Left forelimb (tissue), 1 donor: Measurements from ENCODE around the gene DNAJC24.

Experiments
- DNase-seq: peaks from one replicate; pipeline ENCODE4 v3.0.0-alpha.2; 2018; ENCODE audit warnings: low spot score

DNAJC24 gene

DNA sequence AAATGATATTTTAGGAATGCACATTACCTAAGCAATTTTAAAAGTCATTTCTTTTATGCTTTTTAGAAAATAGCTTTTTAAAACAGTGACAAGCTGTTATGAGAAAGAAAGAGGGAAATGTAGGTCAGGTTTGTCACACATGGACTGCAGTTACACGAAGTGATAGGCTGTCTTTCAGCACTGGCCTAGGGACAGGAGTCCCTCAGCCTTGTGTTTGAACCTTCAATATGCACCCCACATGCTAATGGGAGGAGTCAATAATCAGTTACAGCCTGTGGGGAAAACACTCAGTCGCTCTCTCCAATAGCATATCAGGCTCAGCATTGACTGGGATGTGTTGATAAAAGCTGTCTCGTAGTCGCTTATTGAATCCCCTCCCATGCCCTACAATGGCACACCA, 45.8 kb downstream of the DNAJC24 start:
- DNase-seq, result no peak

DNA sequence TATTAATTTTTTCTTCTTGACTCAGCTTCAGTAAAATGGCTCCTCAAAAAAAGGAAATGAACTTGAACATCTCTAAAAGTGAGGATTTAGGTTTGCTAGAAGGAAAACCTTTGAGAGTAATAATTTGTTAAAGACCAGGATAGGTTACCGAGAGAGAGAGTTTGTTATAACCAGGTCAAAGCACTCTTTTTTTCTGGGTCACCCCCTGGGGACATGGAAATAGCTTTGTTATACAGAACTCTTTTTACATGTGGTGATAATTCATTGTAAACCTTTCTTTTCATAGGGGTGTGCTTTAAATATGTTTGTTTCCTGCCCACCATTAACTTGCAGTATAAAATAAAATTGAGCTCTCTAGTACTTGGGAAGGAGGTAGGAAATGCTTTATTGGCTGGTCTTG, 47.7 kb downstream of the DNAJC24 start:
- DNase-seq, result no peak

DNA sequence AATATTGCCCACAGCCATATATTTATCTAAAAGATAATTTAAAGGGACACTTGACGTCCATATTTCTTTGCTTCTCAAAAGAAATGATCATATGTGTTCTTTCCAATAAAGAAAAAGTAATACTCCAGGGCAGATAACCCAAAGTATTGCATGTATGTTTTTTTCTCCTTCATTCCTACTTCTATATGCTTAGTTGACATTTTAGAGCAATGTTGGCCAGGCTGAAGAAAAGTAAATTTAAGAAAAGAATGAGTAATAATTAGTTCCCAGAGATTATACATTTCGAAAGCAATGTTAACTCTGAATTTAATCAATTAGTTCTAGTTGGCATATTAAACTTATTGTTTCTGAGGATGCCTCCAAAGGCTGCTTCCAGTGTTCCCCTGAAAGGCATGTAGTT, 48.2 kb downstream of the DNAJC24 start:
- no peak for DNase-seq

DNA sequence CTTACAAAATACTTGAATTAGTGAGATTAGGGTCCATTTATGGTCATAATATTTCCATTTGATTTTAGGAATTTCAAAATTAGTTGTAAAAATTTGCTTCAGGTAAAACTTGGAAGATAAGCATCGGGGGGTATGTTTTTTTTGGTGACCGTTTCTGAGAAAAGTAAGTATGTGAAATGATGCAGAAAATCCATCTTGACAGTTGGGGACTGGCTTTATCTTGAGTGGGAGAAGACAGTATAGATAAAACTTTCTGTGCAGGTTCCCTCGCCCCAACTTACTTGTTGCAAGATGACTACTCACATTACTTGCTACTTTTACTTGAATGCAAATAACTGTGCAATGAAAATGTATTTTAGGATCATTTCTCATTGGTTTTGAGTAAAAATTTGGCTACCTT, 49.5 kb downstream of the DNAJC24 start:
- DNase-seq, result no peak

DNA sequence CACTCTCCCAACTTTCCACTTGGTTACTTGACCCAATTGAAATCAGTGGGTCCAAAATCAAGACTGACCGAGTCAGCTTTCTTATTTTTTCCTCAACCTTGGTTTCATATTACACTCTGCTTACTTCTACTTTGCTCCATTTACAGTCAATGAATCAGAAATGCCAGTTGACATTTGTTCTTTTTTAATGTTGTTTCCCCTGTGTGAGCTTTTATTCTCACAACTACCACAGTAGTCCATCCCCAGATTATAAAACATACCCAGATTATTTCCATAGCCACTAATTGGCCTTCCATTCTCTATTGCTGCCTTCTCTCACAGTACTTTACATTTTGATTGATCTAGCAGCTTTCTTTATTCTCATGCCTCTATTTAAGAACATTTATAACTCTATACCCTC, 50.0 kb downstream of the DNAJC24 start:
- DNase-seq, result no peak

DNA sequence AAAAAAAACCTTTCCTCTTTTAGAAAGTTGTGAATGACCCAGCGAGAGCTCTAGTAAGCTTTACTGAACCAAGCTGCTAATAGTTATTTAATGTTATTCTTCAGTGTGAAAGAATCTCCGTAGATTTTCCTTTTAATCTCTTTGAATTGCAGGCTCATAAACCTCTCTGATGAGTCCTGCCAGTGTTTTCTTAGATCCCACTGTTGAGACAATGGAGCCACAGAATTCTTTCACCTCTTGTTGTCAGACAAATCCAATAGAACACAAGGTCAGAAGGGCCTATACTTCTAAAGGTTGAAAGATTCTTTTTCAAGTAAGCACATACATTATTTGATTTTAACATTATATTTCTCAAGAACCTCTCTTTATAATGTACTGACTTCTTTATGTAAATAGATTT, 52.2 kb downstream of the DNAJC24 start:
- DNase-seq, result no peak

DNA sequence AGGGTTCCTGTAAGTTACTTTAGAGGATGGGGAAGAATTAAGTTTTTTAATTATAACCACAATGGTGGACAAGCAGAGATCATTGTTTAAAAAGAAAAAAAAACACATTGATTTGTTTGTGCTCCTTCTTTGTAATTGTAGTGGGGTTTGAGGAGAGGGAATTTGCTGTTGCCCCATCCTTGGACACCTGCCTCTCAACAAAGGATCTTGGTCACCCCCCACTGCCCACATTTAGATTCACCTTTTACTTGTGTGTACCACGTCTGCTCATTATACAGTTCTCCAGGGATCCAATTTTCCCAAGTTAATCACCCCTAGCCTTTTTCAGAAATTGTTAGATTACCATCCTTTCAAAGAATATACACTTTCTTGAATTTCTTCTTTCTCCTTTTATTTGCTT, 53.0 kb downstream of the DNAJC24 start:
- no peak for DNase-seq

DNA sequence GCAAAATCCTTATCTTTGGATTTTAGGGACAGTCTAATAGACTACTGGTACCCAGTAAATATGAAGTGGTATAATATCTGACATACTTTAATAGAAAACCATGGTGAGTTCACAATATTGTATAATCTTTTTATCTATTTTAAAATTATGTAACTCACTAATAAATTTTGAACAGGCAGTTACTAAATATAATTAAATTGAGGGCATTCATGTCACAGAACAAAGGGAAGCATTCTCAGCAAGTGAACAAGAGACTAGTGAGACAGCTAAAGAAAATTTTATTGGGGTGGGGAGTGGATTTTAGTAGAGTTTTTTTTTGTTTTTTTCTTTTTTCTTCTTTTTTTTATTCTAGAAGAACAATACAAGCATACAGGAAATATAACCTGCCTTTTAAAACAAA, 55.0 kb downstream of the DNAJC24 start:
- no peak for DNase-seq

DNA sequence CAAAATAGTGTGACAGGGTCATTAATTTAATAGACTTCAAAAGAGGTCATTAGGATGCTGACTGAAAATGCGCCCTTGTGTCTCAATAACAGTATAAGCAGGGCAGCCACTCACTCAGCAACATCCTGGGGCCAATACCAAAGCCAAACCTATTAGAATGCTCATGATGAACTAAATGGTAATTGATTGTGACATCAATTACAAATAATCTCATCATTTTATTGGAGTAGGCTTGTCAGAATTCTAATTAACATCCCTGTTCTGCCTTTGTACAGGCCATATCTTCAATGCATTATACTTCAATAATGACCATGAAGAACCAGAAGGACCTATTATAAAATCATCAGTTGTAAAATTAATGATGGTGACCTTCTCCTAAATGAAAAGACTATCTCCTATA, 64.2 kb downstream of the DNAJC24 start:
- DNase-seq, result no peak

DNA sequence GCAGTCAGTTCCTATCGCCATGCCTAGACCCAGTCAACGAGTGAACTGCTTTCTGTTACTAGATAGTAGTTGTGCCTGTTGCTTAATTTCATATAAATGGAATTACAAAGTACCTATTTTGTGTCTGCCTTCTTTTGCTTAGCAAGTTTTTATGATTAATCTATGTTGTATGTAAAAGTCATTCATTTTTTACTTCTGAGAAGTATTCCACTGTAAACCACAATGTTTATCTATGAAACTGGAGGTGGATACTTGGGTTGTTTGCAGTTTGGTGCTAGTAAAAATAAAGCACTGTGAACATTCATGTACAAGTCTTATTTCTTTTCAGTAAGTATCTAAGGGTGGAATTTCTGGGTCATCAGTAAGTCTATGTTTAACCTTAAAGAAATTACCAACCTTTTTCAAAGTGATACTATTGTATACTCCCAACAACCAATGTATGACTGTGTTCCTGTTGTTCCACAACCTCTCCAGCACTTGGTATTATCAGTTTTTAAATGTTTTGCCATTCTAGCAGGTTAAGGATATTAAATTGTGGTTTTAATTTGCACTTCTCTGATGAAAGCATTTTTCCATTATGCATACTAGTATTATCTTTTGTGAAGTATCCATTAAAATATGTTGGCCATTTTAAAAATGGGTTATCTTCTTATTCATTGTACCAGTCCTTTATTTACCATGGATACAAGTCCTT, 68.2 kb downstream of the DNAJC24 start:
- no peak for DNase-seq

DNA sequence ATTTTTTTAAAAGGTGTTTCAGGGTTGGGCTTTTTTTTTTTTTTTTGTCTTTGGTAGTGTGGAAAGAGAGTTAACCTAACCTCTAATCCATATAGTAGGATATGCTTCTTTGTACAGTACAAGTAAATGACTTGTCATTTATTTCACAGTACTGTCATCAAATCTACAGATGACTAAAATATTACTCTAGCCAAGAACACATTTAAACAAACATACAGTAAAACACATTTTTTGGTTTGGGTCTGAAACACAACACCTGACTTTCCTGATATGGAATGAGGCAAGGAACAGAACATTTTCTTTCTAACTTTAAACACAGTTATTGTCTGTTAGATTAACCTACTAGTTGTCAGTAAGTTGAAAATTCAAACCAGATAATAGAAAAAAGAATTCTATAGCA, 71.6 kb downstream of the DNAJC24 start:
- DNase-seq, result no peak

DNA sequence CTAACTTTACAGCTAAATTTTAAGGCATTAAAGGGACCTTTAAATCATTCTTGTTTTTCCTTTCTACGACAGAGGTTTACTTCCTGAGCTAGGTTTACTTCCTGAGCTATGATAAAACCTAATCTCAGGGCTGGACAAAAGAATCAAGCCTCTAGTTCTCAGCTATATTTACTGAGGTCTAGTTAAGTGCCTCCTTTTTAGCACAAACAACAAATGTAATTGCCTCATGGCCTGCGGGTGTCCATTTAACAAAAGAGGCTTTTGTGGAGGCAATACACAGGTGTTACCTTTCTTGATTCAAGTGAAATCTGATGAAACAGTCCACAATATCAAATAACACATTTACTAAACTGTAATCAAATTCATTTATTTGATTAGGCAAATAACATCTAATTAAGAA, 72.4 kb downstream of the DNAJC24 start:
- DNase-seq, result no peak

DNA sequence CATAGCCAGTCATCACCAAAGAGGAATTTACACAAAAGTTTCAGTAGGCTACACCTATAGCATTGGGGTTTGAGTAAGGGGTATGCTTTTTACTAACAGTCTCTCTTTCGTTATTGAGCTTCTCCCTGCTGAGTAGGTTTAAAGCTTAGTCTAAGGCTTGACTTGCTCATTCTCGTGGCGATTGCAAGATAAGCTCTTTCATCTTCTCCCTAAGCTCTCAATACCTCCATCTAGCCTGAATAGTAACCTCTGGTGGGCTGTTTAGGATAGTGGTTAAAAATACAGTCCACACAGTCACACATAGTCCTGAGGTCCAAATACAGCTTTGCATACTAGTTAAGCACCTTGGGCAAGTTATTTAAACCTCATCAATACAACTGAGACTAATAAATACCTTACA, 74.1 kb downstream of the DNAJC24 start:
- no peak for DNase-seq

DNA sequence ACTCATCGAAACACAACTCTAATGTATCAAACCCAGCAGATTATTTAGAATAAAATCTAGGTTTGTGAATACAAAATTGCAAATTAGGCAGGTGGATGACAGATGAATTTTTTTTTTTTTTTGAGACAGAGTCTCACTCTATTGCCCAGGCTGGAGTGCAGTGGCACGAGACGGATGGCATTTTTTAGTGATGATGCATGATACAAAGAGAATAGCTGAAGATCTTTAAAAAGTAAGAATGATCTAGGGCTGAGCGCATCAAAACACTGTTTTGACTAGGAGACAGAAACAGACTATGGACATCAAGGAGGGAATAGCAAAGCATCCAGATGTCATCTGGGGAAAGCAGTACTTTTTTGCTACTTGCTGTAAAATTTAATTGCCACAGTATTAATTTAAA, 76.0 kb downstream of the DNAJC24 start:
- no peak for DNase-seq

DNA sequence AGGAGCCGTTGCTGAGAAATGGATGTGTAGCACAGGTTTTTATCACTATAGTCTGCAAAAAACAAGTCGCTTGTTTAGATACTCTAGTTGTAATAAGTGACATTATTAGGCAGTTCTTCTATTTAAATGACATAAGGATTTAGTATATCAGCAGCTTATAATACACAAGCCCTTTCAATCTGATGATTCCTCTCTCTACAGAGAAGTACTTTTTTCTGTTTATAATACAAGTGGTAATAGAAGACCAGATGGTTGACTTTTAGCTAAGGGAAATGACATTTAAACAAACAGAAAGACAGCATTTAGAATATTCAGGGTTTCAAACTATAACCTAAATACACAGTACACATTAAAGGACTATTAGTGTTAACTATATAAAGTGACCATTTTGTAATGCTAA, 79.4 kb downstream of the DNAJC24 start:
- no peak for DNase-seq

DNA sequence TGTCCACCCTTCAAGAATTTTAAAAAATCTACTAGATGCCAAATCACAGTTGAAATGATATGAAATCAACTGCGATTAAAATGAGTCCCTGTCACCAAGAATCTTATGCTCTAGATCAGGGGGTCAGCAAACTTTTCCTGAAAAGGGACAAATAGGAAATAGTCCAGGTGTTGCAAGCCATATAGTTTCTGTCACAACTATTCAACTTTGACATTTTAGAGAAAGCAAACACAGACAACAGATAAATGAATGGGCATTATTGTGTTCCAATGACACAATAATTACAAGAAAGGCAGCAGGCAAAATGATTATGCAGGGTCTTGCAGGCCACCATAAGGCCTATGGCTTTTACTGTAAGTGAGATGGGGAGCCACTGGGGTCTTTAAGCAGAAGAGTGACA, 81.2 kb downstream of the DNAJC24 start:
- DNase-seq, result no peak

DNA sequence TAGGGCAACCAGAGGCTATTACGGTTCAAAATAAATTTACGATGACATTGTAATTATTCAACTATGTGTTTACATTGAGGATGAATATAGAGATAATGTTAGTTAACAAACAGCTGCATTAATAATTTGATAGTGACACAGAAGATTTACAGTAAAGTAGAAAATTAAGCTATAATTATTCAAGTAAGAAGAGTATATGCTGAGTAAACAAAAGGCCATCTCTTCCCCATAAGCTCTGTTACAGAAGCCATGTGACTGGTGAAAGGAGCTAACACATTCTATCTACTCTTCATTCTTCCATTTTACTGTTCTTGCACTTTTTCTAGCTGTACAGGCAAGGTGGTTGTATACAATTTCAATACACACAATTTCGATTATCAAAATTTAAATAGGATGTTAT, 85.5 kb downstream of the DNAJC24 start:
- DNase-seq, result no peak

DNA sequence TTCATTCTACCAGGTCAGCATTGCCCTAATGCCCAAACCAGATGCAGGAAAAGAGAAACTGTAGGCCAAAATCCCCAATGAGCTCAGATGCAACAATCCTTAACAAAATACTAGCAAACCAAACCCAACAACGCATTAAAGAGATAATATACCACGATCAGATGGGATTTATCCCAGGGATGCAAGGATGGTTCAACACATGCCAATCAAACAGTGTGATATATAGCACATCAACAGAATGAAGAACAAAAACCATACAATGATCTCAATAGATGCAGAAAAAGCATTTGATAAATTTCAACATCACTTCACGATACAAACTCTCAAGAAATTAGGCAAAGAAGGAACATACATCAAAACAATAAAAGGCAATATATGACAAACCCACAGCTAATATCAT, 94.8 kb downstream of the DNAJC24 start:
- DNase-seq, result no peak

DNA sequence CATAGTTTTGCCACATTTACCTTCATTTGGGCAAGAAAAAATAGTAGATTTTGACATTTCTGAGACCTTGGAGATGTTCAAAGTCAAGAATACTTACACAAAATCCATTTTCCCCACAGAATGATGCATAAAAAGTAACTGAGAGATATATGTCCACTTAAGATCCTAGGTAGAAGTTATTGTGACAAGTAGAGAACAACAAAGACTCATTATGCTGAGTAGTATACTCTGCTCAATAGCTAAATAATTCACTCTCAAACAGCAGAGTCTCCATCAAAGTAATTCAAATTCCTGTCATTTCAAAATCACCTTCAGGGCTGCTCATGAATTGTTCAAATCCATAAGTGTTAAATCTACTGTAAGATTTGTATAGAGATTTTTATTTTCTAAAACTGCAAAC, 104.4 kb downstream of the DNAJC24 start:
- no peak for DNase-seq

DNA sequence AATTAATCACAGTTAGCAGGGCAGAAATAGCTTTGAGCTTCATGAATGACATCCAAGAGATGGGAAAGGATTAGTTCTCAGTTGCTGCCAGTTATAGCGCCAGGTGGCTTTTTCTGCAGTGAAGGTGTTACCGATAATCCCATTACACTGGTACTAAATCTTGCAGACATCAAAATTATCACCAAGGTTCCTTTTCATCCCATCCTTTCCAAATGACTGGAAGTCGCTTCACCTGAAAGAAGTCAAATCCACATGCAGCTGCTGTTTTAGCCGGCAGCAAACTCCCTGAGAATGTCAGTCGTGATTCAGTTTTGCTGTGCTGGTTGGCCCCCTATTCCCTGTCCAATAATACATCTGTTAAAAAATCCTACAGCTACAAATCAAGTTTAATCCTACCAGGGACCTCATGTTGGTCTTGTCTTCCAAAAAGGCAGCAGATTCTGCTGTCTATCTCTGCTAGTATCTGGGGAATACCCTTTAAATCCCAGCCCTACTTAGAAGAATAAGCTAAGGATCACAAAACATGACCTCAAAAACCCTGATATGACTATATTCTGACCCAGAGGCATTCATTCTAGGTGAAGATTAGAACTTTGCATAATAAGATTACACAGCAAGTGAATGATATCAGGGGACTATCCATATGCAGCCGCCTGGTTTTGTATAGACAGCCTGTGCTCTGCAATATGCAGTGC, 108.0 kb downstream of the DNAJC24 start:
- DNase-seq, result no peak

DNA sequence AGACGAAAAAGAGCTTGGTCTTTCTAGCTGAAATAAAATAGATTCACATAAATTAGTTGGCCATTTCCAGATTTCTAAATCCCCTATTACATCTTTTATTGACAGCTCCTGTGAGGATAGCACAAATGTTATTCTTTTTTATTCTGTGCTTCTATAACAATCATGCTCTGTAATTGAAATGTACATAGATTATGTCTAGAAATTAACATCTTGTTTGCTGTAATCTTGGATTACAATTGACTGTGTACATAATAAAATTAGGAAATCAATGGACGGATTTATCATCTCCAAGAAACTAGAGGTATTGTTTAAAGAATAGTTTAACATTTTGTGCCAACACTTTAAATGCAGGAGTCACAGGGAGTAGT, 108.5 kb downstream of the DNAJC24 start:
- DNase-seq, result no peak

DNA sequence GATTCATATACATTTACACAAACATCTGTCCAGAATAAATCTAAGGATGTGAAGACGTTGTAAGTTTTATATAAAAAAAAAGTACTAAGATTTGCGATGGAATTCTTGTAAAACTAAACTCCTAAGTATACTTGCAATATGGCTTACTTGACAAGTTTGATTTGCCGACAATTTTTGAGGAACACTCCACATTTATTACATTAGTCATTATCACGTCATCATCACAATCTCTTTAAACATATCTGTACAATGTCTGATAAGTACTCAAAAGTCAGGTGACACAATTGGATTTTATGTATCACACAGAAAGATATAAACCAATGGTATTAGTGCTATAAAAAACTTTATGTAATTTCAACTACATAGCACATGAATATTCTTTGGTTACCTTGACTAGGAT, 109.4 kb downstream of the DNAJC24 start:
- no peak for DNase-seq

DNA sequence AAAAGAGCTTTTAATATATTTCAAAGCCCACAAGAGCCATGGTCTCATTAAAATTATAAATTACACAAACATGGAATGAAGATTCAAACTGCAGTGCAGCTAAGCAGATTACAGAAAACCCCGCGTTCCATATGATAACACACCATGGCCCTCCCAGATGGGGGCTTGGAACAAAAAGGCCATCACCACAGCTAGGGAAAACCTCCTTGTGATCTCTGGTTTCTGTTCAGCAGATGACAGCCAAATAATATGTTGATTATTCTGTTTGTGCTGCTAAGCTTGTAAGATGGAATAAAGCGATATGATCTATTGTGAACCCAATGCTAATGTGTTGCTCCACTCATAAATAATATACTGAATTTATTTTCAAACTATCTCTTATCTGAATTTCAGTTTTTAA, 111.3 kb downstream of the DNAJC24 start:
- DNase-seq, result no peak
